HT1080 (cell line): ENCODE results near the gene ACAT2. TPM values are rescaled to one million over a fixed set of nuclear protein-coding genes. Genes with fewer than 3 reads are reported as not detected.
"Not testable (repeated sequence)": the region's sequence is repeated elsewhere in the genome, so short reads cannot be mapped to it uniquely, and the experiment has no call there.

ENCODE experiments used
- DNase-seq: peaks from one replicate; pipeline ENCODE4 v3.0.0-alpha.2; 2015; ENCODE audit warnings: low read depth
- total RNA-seq: library from RNA; depleted of rRNA; stranded (reverse); fragments of >200 nt; shearing (Covaris generic); gene quantifications from 2 replicates; pipeline ENCODE4 v1.2.3, GENCODE V29; 2014

Gene ACAT2
- total RNA-seq, 1 experiment from 2014 or later = 97.0 TPM

GRCh38 chr6:159729598-159730331, 32.1 kb upstream of the ACAT2 start:
- DNase-seq = no peak

DNA sequence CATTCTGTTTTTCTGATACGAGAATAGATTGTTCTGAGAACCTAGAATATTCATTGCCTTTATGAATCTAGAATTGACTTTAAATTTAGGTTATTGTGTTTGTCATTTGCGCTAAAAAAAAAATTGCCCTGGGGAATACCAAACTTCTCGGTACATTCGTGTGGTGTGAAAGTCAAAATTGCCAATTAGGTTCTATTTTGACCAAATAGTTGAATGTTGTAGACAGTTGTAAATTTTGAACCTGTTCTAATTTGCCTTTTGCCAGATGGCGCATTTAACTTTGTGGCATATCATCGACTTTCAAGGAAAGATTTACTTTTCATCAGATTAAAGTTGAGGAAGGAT, 31.5 kb upstream of the ACAT2 start:
- no peak for DNase-seq

DNA sequence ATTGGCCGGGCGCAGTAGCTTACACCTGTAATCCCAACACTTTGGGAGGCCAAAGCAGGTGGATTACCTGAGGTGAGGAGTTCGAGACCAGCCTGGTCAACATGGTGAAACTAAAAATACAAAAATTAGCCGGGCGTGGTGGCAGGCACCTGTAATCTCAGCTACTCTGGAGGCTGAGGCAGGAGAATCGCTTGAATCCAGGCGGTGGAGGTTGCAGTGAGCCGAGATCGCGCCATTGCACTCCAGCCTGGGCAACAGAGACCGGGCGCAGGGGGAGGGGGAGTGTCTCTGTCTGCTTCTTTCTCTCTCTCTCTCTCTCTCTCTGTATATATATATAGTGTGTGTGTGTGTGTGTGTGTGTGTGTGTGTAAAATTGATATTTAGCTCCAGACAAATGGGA, 29.3 kb upstream of the ACAT2 start:
- DNase-seq = not testable (repeated sequence)

DNA sequence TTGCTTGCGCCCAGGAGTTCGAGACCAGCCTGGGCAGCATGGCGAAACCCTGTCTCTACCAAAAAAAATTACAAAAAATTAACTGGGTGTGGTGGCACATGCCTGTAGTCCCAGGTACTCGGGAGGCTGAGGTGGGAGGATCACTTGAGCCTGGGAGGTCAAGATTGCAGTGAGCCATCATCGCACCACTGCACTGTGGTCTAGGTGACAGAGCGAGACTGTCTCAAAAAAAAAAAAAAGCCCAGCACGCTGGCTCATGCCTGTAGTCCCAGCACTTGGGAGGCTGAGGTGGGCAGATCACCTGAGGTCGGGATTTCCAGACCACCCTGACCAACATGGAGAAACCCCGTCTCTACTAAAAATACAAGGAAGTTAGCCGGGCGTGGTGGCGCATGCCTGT, 28.4 kb upstream of the ACAT2 start:
- DNase-seq = not testable (repeated sequence)

DNA sequence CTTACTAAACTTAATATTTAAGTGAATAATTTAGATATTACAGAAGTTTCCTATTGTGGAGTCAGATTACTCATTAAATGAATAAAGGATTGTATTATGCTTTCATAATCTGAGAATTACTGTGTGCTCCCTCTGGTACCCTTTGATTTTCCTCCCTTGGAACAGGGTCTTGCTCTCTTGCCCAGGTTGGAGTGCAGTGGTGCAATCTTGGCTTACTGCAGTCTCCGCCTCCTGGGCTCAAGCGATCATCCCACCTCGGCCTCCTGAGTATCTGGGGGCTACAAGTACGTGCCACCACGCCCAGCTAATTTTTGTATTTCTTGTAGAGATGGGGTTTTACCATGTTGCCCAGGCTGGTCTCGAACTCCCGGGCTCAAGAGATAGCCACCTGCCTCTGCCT, 24.9 kb upstream of the ACAT2 start:
- DNase-seq = no peak

DNA sequence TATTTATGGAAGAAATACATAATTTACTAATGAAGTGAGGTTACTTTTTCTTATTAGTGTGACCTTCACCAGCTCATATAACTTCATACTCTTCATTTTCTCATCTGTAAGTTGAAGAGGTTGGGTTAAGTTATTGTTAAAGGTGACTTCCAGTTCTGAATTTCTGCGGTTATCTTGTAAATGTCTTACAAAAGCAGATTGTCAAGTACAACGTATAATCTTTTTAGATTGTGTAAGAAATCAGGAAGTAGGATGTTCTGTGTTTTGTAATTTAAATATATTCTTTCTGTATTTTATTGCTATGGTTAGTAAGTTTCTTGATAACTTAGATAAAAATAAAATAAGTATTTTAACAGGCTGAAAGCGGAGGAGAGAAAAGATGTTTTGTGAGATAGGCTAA, 22.5 kb upstream of the ACAT2 start:
- no peak for DNase-seq

GRCh38 chr6:159742165-159742564, 19.7 kb upstream of the ACAT2 start:
- no peak for DNase-seq

DNA sequence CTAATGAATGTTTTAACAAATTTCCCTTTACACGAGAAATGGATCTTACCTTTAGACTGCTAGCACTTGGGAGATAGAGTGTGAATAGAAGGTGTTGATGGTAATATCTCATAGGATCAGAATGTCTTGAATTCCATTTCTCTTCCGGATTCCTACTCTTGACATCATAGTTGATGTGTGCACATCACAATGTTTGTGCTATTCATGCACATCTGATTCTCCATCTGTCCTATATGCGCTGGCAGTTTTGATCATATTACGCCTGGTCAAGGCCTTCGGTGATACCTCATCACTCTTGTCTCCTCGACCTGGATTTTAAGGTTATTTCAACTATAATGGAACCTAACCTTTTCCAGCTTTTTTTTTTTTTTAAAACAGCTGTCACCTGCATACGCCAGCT, 16.8 kb upstream of the ACAT2 start:
- DNase-seq = no peak

DNA sequence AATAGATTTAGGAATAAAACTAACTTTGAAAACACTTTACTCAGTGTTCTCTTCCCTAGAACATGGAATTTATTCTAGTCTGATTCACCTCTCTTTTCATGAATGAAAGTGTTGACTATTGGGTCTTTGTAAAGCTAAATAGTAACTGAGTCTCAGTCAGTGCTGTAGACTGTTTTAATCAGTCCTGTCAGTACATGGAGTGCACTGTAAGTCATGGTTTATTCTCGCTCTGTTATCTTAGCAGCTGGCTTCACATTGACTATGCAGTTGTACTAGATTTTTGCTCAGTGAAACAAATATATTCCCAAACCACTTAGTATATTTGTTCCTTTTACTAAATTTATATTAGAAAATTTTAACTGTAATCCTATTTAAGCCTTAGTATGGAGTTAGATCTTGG, 15.1 kb upstream of the ACAT2 start:
- no peak for DNase-seq

DNA sequence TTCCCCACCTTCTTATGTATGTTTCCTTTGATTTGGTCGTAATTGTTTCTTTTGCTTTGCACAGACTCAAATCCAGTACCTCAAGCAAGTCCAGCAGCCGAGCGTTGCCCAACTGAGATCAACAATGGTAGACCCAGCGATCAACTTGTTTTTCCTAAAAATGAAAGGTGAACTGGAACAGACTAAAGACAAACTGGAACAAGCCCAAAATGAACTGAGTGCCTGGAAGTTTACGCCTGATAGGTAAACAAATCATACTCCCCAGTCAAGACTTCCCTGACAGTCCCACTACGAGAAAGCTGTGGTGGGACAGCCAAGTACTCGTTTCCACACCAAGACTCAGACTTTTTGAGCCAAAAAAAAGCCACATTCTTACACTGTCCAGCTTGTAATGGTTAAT, 13.7 kb upstream of the ACAT2 start:
- DNase-seq = not testable (repeated sequence)

GRCh38 chr6:159751448-159751847, 10.4 kb upstream of the ACAT2 start:
- no peak for DNase-seq

- no peak for DNase-seq
Measured at GRCh38 chr6:159753081-159753872, 8.6 kb upstream of the ACAT2 start.

GRCh38 chr6:159754401-159754800, 7.4 kb upstream of the ACAT2 start:
- no peak for DNase-seq

- DNase-seq = no peak
Measured at GRCh38 chr6:159754959-159755914, 6.6 kb upstream of the ACAT2 start.

DNA sequence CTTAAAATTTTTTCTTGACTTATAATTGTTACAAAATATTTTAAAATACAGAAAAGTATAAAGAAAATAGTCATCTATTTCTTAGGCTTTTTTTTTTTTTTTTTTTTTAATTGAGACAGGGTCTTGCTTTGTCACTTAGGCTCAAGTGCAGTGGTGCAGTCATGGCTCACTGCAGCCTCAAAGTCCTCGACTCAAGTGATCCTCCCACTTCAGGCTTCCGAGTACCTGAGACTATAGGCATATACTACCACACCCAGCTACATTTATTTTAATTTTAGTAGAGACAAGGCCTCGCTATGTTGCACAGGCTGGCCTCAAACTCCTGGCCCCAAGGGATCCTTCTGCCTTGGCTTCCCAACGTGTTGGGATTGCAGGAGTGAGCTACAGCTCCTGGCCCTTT, 5.3 kb upstream of the ACAT2 start:
- DNase-seq = no peak

- peak; percentile 83 for DNase-seq
Measured at GRCh38 chr6:159758031-159759001, 3.5 kb upstream of the ACAT2 start.

DNA sequence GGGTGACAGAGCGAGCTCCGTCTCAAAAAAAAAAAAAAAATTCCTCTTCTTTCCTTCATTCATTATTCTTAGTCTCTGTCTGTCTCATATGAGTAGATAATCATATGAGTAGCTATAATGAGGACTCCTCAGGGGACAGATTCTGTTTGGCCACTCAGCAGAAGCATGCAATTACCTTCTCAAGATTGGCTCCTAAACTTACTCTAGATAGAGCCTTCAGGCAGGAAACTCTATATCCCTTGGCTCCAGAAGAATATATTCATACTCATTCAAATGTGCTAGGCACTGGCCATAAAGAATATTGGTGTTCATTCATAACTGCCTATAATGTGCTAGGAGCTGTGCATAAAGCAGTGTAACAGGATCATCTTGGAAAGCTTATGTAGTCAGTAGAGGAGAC, 2.2 kb upstream of the ACAT2 start:
- no peak for DNase-seq

DNA sequence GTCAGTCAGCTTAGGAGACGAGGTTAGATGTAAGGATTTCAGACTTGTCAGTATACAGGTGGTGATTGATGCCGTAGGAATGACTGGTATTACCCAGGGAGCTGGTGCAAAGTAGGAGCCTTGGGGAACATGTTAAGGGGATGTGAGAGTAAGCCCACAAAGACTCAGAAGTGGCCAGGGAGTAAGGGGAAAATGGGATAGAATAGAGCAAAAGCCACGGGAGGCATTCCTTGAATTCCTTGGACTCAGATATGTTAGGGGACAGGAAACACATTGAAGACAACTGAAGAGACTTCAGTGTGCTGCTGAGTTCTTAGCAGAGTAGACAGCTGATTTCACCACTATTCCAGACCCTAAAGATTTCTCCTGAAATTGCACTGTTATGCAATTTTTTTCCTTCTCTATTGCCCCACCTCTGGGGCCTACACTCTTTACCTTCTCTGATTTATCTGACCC, 1.2 kb upstream of the ACAT2 start:
- DNase-seq = peak; percentile 87

GRCh38 chr6:159761129-159761872, 544 bp upstream of the ACAT2 start:
- DNase-seq = no peak
